Subcutaneous adipose tissue (tissue), 4 donors: ENCODE measurements around the gene KIAA0232. TPM values are rescaled to one million over a fixed set of nuclear protein-coding genes. Genes with fewer than 3 reads are reported as not detected.

ENCODE experiments used
- CTCF ChIP-seq: fragments of 450-650 bp; IDR thresholded peaks from one replicate; pipeline ENCODE4 v1.5.1; 2016; ENCODE audit warnings: low read depth, mild to moderate bottlenecking, control low read depth, antibody characterized with exemption, moderate library complexity
- total RNA-seq, 4 donors: library from RNA; depleted of rRNA; stranded (reverse); fragments of >200 nt; gene quantifications; one replicate each; pipeline ENCODE4 v1.1.0, GENCODE V29; 2016

The KIAA0232 gene
- 10 to 100 TPM; 24.3 to 36.5 (median 31.0) TPM for total RNA-seq

DNA sequence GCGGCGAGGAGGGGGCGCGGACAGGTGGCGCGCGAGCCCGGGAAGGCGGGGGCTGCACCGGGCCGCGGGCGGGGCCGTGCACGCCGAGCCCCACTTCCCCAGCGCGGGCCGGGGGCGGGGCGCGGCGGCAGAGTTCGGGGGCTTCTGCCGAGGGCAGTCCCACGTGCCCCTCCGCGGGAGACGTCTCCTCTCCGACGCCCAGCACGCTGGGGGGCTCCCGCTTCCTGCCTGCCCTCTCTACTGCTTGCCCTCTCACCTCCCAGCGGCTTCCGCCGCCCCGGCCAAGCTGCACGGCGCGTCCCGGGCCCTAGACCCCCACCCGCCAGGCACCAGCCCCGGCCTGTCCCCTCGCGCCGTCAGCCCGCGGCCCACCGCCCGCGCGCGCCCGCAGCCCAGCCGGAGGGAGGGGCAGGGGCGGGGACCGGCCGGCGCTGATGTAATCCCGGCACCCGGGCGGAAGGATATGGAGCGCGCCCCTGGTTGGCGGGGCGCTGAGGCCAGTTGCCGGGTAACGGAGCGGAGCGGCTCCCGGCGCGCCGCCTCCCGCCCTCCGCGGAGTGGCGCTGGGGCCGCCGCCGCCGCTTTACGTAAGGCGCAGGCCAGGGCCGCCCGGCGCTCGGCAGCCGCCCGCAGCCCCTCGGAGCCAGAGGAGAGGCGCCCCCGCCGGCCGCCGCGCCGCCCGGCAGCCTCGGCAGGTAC lies at the start of gene KIAA0232:
KIAA0232 (plus strand) TSS at position 581 of the 699 bp plus-strand sequence. CDS start 41,727 bp downstream, outside the sequence.
- no peak for TF ChIP-seq CTCF

DNA sequence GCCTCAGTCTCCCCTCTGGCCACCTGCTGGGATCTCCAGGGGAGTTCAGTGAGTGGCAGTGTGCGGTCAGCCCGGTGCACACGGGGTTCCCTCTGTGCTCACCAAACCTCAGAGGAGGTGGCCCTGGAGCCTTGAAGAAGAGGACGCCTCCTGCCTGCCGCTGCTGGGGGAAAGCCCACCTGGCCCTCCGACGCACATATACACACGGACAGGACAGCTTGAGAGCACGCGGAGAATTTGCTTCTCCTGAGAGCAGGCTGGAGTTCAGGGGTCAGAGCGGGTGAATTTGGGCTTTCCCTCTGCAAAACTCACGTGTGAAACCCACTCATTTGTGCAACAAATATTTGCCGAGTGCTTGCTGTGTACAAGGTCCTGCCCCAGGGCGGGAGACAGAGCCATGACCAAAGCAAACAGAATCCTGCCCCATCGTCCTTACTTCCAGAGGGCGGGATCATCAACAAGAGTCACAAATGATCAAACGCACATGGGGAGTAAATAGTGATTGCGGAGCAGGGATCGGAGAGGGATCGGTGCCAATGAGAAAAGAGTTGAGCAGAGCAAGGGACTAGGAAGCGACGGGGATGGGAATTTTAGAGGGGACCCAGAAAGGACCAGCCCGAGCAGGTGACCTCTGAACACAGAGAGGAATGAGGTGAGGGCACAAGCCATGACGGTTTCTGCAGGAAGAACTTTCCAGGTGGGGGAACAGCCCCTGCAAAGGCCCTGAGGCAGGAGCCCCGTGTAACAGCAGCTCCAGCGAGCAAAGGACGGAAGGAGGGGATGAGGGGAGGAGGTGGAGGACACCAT lies 49.0 kb upstream of the KIAA0232 start:
- TF ChIP-seq CTCF: no peak

DNA sequence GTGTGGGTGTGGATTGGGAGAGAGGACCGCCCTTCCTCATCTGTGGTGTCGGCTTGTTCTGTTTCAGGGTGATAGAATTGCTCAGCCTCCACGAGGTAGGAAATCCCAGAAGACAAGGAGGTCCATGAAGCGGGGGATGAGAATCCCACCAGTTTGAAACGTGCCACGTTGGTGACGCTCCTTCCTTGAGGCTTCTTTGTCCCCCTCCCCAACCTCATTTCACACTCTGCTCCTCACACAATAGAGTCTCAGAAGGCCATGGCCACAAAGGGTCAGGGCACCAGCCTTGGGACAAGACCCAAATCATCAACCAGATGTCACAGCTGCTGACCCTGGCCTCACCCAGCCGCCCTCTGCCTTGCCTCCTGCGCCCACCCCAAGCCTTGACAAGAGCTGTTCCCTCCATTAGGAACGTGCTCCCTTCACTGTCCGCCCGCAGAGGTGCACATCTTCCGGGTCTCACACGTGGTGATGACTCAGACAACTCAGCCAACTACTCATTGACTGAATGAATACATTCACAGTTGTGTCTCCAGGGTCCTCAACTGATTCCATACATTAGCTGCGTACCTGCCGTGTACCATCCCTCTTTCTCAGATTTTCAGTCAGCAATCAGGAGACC lies 48.3 kb upstream of the KIAA0232 start:
- no peak for TF ChIP-seq CTCF

- TF ChIP-seq CTCF: no peak
These were observed 42.6 kb upstream of the KIAA0232 start for GRCh38 chr4:6739920-6740319.

- TF ChIP-seq CTCF: no peak
These were observed 42.2 kb upstream of the KIAA0232 start for GRCh38 chr4:6740347-6740746.

DNA sequence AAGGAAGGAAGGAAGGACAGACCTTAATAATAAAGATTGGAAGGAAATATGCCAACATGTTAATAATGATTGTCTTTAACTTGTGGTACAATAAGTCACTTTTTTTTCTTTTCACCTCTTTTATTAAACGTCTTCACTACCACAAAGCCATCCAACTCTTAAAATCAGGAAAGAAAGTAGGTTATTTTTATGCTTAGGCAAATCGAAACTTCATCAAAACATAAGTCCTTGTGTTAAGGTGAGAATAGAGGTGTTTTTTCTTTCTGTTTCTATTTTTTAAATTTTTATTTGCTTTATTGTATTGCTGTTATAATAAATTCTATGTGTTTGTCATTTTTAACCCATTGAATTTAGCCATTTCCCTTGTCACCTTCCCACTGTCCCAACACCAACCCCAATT lies 40.0 kb upstream of the KIAA0232 start:
- no peak for TF ChIP-seq CTCF

DNA sequence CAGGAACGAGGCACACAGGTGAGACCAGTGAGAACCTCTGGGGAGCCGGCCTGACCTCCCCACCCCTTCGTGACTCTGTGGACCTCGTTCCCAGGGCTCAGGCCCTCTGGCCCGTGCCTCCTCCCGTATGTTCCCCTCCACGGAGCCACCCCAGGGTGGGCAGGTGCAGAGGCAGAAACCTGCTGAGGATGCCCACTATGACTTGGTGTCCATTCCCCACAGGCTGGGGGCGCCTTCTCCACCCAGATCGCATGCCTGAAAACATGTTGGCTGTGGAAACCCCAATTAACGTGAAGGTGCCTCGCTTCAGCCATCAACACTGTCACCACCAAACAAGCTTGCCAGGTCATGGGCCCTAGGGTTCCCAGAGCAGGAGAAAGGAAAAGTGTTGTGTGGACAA lies 39.5 kb upstream of the KIAA0232 start:
- TF ChIP-seq CTCF: no peak
